Measurements from ENCODE around the gene DIPK2B. TPM values are rescaled to one million over a fixed set of nuclear protein-coding genes. Genes with fewer than 3 reads are reported as not detected.

Gene DIPK2B
- total RNA-seq, 2 experiments from 2014 or later, result not detected

DNA sequence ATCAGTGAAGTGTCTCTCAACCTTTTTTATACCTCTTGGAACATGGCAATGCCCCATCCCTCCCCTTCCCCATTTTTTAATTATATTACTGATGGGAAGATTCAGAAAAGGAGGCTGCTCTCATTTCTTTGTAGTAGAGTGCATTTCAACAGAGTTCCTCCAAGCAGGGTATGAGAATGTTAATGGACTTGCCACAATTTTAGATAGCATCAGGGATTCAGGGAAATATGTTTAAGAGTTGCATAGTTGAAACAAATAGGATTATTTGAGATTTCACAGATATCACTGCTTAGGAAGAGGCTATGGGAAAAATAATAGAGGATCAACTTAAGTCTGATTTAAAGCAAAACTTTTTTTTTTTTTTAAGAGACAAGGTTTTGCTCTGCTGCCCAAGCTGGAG lies 46.2 kb downstream of the DIPK2B start:
- BruUV-seq (replicated peaks), result no TSS peak
- Histone ChIP-seq H2AFZ (ENCODE audit: low read length) (no peak overlapping the region), H3K4me3 (ENCODE audit: low read depth, low read length, poor library complexity, severe bottlenecking) (no peak overlapping the region), H3K27ac (ENCODE audit: low read depth, low read length, poor library complexity, severe bottlenecking) (no peak overlapping the region), H3K36me3 (ENCODE audit: insufficient read depth, low read length) (no peaks in the 10 kb centered on the region), H3K9me3 (ENCODE audit: low read length) (no peaks in the 10 kb centered on the region), H3K4me2 (ENCODE audit: low read length) (no peak overlapping the region), H3K4me1 (ENCODE audit: insufficient read depth, low read length, poor library complexity, severe bottlenecking) (no peaks in the 10 kb centered on the region), H3K9me2 (ENCODE audit: insufficient read depth, low read length) (no peaks in the 10 kb centered on the region), H4K20me1 (ENCODE audit: insufficient read depth, low read length) (no peaks in the 10 kb centered on the region), H3K79me2 (ENCODE audit: insufficient read depth, low read depth, low read length) (no peaks in the 10 kb centered on the region)
- intact Hi-C loops (cut with micrococcal nuclease; ENCODE audit: unreplicated experiment), result no loop called here
- ChIA-PET CTCF (ENCODE audit: unreplicated experiment) (no interaction called here), POLR2A (no interaction called here)
- no peak for DNase-seq (ENCODE audit: low spot score)
- TF ChIP-seq EZH2phosphoT487 (IDR thresholded peaks at IDR 0.05; ENCODE audit: borderline replicate concordance, low read depth, low read length), result no peak
- TF ChIP-seq CTCF (conservative IDR thresholded peaks at IDR 0.05; ENCODE audit: low read length), result no peak

GRCh38 chrX:45154033-45154360 lies 46.7 kb downstream of the DIPK2B start:
- no peaks in the 10 kb centered on the region for H3K79me2 ChIP-seq (ENCODE audit: insufficient read depth, low read depth, low read length)
- no TSS peak for BruUV-seq (replicated peaks)
- H3K36me3 ChIP-seq (ENCODE audit: insufficient read depth, low read length), result no peaks in the 10 kb centered on the region
- H3K4me1 ChIP-seq (ENCODE audit: insufficient read depth, low read length, poor library complexity, severe bottlenecking), result no peaks in the 10 kb centered on the region
- no peak overlapping the region for H3K27ac ChIP-seq (ENCODE audit: low read depth, low read length, poor library complexity, severe bottlenecking)
- TF ChIP-seq EZH2phosphoT487 (IDR thresholded peaks at IDR 0.05; ENCODE audit: borderline replicate concordance, low read depth, low read length) (no peak), CTCF (conservative IDR thresholded peaks at IDR 0.05; ENCODE audit: low read length) (no peak)
- ChIA-PET CTCF (ENCODE audit: unreplicated experiment) (no interaction called here), POLR2A (no interaction called here)
- H3K9me3 ChIP-seq (ENCODE audit: low read length), result no peaks in the 10 kb centered on the region
- no peaks in the 10 kb centered on the region for H3K9me2 ChIP-seq (ENCODE audit: insufficient read depth, low read length)
- no peak overlapping the region for H3K4me2 ChIP-seq (ENCODE audit: low read length)
- H4K20me1 ChIP-seq (ENCODE audit: insufficient read depth, low read length), result no peaks in the 10 kb centered on the region
- no peak for DNase-seq (ENCODE audit: low spot score)
- intact Hi-C loops (cut with micrococcal nuclease; ENCODE audit: unreplicated experiment), result no loop called here
- H3K4me3 ChIP-seq (ENCODE audit: low read depth, low read length, poor library complexity, severe bottlenecking), result no peak overlapping the region
- H2AFZ ChIP-seq (ENCODE audit: low read length), result no peak overlapping the region

Data from OCI-LY7 (cell line).